K562 (cell line): Measurements from ENCODE around the gene FIZ1. TPM values are rescaled to one million over a fixed set of nuclear protein-coding genes. Genes with fewer than 3 reads are reported as not detected.

Experiments used
- AFF4 ChIP-seq: sonication (generic); formaldehyde crosslinking; IDR thresholded peaks from 2 replicates; pipeline ENCODE4 v1.8.0; 2023; ENCODE audit warnings: mild to moderate bottlenecking, missing genetic modification reagents
- BCOR ChIP-seq: fragments of 450-650 bp; IDR thresholded peaks from 2 replicates; pipeline ENCODE4 v1.6.1; 2016
- CC2D1A ChIP-seq: fragments of 450-650 bp; IDR thresholded peaks from 2 replicates; pipeline ENCODE4 v1.6.1; 2017; ENCODE audit warnings: mild to moderate bottlenecking
- CHD4 ChIP-seq: fragments of 200-600 bp; sonication (generic); IDR thresholded peaks from 3 replicates; pipeline ENCODE4 v1.6.1; 2012; ENCODE audit warnings: low read depth, mild to moderate bottlenecking, mixed read lengths, low read length, inconsistent platforms; ENCODE audit not compliant: insufficient read depth, insufficient replicate concordance, poor library complexity, severe bottlenecking
- E2F1 ChIP-seq: sonication (generic); formaldehyde crosslinking; IDR thresholded peaks from 2 replicates; pipeline ENCODE4 v1.8.1; 2023; ENCODE audit warnings: mild to moderate bottlenecking, missing genetic modification reagents, moderate library complexity
- EGR1 ChIP-seq: fragments of 450-650 bp; conservative IDR thresholded peaks from 2 replicates; pipeline ENCODE4 v1.6.1; 2017; ENCODE audit warnings: mild to moderate bottlenecking
- ID3 ChIP-seq, 2 experiments: fragments of 250-450 bp in 1 of 2; fragments of 450-650 bp in 1 of 2; sonication (Bioruptor Pico) in 1 of 2; IDR thresholded peaks; 2 replicates each; pipeline versions ENCODE4 v1.6.1 to v1.8.0; 2016 to 2021; ENCODE audit warnings: mild to moderate bottlenecking in 2 of 2, moderate library complexity in 2 of 2, missing compliant biosample characterization in 1 of 2, missing genetic modification characterization in 1 of 2
- KLF6 ChIP-seq: fragments of 250-450 bp; sonication (Bioruptor Pico); IDR thresholded peaks from 2 replicates; pipeline ENCODE4 v1.4.0; 2020; ENCODE audit warnings: mild to moderate bottlenecking, moderate library complexity, borderline replicate concordance
- MXD1 ChIP-seq: fragments of 250-450 bp; sonication (Bioruptor Pico); IDR thresholded peaks from 2 replicates; pipeline ENCODE4 v1.8.0; 2021; ENCODE audit warnings: borderline replicate concordance, mild to moderate bottlenecking, moderate library complexity; ENCODE audit not compliant: poor library complexity, severe bottlenecking
- PBX2 ChIP-seq, 2 experiments: IDR thresholded peaks in 1 of 2; conservative IDR thresholded peaks in 1 of 2; 2 replicates each; pipeline ENCODE4 v1.6.1; 2016; ENCODE audit warnings: low read depth in 2 of 2, mild to moderate bottlenecking in 1 of 2, missing compliant biosample characterization in 1 of 2, missing genetic modification characterization in 1 of 2, moderate library complexity in 1 of 2
- RNF2 ChIP-seq: sonication (generic); IDR thresholded peaks from 2 replicates; pipeline ENCODE4 v1.6.1; 2016
- SIN3A ChIP-seq, 2 experiments: fragments of 150-350 bp in 1 of 2; IDR thresholded peaks; 2 replicates each; pipeline ENCODE4 v1.6.1; 2011 to 2016; ENCODE audit warnings: borderline replicate concordance in 2 of 2, low read depth in 2 of 2, low read length in 2 of 2, mild to moderate bottlenecking in 2 of 2, moderate library complexity in 2 of 2; ENCODE audit not compliant: control insufficient read depth in 1 of 2
- THRAP3 ChIP-seq: fragments of 450-650 bp; IDR thresholded peaks from 2 replicates; pipeline ENCODE4 v1.6.1; 2016; ENCODE audit warnings: mild to moderate bottlenecking, inconsistent platforms, borderline replicate concordance
- WHSC1 ChIP-seq: IDR thresholded peaks from one replicate; pipeline ENCODE4 v1.6.1; 2012; ENCODE audit warnings: low read length, control low read depth, inconsistent platforms
- XRCC3 ChIP-seq: fragments of 450-650 bp; IDR thresholded peaks from 2 replicates; pipeline ENCODE4 v1.6.1; 2017; ENCODE audit warnings: mild to moderate bottlenecking, moderate library complexity
- ZBTB8A ChIP-seq: fragments of 450-650 bp; IDR thresholded peaks from 2 replicates; pipeline ENCODE4 v1.6.1; 2018; ENCODE audit warnings: mild to moderate bottlenecking, moderate library complexity; ENCODE audit not compliant: partially characterized antibody
- ZNF184 ChIP-seq: sonication (generic); formaldehyde crosslinking; IDR thresholded peaks from 2 replicates; pipeline ENCODE4 v1.5.0; 2020; ENCODE audit warnings: missing genetic modification reagents
- ZNF217 ChIP-seq: sonication (generic); formaldehyde crosslinking; IDR thresholded peaks from 2 replicates; pipeline ENCODE4 v1.8.0; 2022; ENCODE audit warnings: mild to moderate bottlenecking, missing genetic modification reagents
- polyA plus RNA-seq, 8 experiments: library from polyadenylated mRNA; depleted of rRNA in 4 of 8; stranded (reverse) in 5 of 8; unstranded in 3 of 8; fragments of >200 nt; fragmentation: Nextera tagmentation in 2 of 8; fragmentation: Illumina TruSeq in 1 of 8; extraction: Ambion mirVana in 2 of 8; extraction: Trizol in 1 of 8; gene quantifications; 2 replicates each; pipeline versions ENCODE4 v1.2.1 to v1.2.3, GENCODE V29; 2011 to 2014; ENCODE audit warnings: inconsistent platforms in 1 of 8, missing spikeins in 1 of 8
- total RNA-seq, 7 experiments: library from RNA; depleted of rRNA in 6 of 7; stranded (reverse); fragments of >200 nt in 6 of 7; fragmentation: Illumina TruSeq in 2 of 7; extraction: Trizol in 2 of 7; gene quantifications; 2 replicates each; pipeline versions ENCODE4 v1.2.1 to v1.2.3, GENCODE V29; 2011 to 2021; ENCODE audit warnings: low replicate concordance in 1 of 7

FIZ1 gene
- total and polyA plus RNA-seq, 9 of the 15 experiments (the other 6 are each of a cell fraction or from before 2014, with no cell fraction given): 0.79 to 17.5 (median 5.5) TPM

- no peak for TF ChIP-seq PBX2 (CRISPR knock-in tag; IDR thresholded peaks at IDR 0.05; ENCODE audit: low read depth)
- peak; percentile 48 for TF ChIP-seq PBX2 (tag; conservative IDR thresholded peaks at IDR 0.05; ENCODE audit: low read depth)
- TF ChIP-seq XRCC3: no peak
- no peak for TF ChIP-seq ZBTB8A
- no peak for TF ChIP-seq ID3 (CRISPR knock-in tag; IDR thresholded peaks at IDR 0.05)
- peak; percentile 37; the same call in 1 of the 2 replicates for TF ChIP-seq ID3 (tag; IDR thresholded peaks at IDR 0.05)
- TF ChIP-seq CC2D1A: 0 out of 2 replicates have a peak, but pooled peaks have one; percentile 18
- no peak for TF ChIP-seq ZNF217 (CRISPR knock-in tag)
- no peak for TF ChIP-seq MXD1
- TF ChIP-seq SIN3A (IDR thresholded peaks at IDR 0.05; ENCODE audit: borderline replicate concordance in 2 of 2, control insufficient read depth in 1 of 2, low read depth in 2 of 2, low read length in 2 of 2): peak in 1 of 2 experiments; percentile 37; a peak in 1 of 4 replicates
- no peak for TF ChIP-seq E2F1
- 0 out of 2 replicates have a peak, but pooled peaks have one; percentile 69 for TF ChIP-seq AFF4
- TF ChIP-seq RNF2: no peak
- TF ChIP-seq EGR1: no peak
- TF ChIP-seq BCOR: peak; percentile 91
- TF ChIP-seq ZNF184 (CRISPR knock-in tag): no peak
- TF ChIP-seq KLF6 (CRISPR knock-in tag): no peak
- no peak for TF ChIP-seq THRAP3
- TF ChIP-seq CHD4: peak; percentile 81
- TF ChIP-seq WHSC1: no peak
These were observed 18.0 kb downstream of the FIZ1 start (continued) for GRCh38 chr19:55581145-55581822.
